ENCODE results near the gene TRIOBP.
"Not testable (repeated sequence)": the region's sequence is repeated elsewhere in the genome, so short reads cannot be mapped to it uniquely, and the experiment has no call there.

The TRIOBP gene

GRCh38 chr22:37778370-37779009 lies 81.6 kb downstream of the TRIOBP start:
- no peak for DNase-seq

DNA sequence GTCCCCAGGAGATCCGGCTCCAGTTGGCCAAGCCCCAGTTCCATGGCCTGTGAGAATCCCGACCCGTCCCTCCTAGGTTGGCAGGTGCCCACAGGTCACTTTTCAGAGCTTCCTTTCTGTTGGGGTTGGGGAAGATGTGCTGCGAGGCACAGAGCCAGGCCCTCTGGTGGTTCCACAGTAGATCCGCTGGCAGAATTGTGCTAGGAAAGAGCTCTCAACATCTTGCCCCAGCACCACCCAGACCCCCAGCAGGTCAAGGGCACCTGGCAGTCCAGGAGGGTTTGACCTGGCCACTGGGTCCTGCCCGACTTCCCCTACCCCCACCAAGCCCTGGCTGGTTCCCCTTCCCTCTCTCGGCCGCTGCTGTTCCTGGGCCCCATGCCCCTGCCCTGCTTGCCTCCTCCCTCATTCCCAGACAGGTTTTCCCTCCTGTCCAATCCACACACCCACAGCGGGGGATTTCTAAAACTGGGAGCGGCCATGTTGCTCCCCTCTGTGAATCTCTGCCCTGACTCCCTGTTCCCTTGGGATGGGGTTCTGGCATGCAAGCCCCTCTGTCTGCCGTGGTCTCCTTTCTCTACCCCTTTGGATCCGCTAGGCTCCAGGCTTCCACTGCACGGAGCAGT lies 84.7 kb downstream of the TRIOBP start:
- no peak for DNase-seq

DNA sequence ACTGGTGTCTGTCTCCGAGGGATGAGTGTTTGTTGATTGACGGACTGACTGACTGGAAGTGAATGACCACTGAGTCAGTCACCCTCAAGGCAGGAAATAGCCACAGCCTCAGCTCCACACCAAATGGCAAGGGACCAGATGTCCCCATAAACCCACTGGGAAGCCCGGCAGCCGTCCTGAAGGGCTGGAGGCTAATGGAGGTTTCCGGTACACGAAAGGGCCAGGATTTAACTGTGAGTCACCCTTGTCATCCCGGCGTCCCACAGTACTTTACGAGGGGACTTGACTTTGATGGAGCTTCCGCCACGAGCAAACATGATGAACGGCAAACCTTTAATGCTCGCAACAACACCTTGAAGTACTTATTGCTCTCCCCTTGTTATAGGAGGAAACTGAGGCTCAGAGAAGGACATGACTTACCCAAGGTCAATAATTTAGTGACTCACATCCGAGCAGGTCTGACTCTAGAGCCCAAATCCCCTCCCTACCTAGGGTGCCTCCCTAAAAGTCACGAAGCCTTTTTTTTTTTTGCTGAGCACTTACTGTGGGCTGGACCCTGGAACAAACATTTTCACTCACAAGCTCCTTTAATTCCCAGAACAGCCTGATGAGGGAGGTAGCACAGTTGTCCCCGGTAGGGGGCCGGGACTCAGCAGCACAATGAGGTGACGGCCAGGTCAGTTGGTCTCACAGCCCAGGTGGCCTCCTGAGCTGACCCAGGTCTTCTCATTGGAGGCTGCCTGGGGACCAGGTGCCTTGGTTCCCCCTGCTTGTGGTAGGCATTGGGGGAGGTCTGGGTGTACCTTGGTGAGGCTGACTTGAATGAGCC lies 85.7 kb downstream of the TRIOBP start:
- no peak for DNase-seq

- no peak for DNase-seq
Measured at GRCh38 chr22:37784829-37785495, 88.1 kb downstream of the TRIOBP start.

GRCh38 chr22:37790234-37790633 lies 93.4 kb downstream of the TRIOBP start:
- no peak for DNase-seq

DNA sequence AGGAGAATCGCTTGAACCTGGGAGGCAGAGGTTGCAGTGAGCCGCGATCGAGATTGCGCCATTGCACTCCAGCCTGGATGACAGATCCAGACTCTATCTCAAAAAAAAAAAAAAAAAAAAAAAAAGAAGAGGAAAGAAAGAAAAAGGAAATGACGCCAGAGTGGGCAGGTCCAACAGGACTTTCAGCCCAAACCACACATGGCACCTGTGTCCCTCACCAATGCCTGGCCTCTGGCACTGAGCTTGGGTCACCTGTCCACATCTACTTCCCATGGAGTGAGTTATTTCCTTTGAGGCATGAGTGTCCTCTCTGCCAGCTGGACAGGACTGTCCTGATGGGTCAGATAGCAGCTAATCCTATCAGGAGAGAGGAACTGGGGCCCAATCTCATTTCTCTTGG lies 95.6 kb downstream of the TRIOBP start:
- DNase-seq = no peak

DNA sequence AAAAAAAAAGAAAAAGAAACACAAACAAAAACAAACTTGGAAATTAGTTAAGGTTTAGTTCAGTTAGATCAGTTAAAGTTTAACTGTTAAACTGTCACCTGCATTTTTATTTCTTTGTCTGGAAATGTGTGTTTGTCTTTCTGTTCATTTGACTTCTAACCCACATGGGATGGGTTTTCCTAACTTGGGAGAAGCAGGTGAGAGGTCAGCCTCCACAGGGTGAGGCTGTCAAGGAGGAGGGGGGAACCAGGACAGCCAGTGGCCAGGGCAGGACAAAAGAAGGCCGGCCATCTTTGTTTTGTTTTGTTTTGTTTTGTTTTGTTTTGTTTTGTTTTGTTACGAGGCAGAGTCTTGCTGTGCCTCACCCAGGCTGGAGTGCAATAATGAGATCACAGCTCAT lies 97.5 kb downstream of the TRIOBP start:
- DNase-seq = no peak

- no peak for DNase-seq
Measured at GRCh38 chr22:37796079-37796478, 99.2 kb downstream of the TRIOBP start.

DNA sequence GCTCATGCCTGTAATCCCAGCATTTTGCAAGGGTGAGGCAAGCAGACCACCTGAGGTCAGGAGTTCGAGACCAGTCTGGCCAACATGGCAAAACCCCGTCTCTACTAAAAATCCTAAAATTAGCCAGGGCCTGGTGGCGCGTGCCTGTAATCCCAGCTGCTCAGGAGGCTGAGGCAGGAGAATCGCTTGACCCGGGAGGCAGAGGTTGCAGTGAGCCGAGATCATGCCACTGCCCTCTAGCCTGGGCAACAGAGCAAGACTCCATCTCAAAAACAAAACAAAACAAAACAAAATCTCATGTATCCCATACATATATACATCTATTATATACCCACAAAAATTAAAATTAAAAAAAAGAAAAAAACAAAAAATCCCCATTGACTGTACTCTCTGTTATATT lies 100.4 kb downstream of the TRIOBP start:
- not testable (repeated sequence) for DNase-seq

GRCh38 chr22:37797874-37798500 lies 101.1 kb downstream of the TRIOBP start:
- DNase-seq = no peak

DNA sequence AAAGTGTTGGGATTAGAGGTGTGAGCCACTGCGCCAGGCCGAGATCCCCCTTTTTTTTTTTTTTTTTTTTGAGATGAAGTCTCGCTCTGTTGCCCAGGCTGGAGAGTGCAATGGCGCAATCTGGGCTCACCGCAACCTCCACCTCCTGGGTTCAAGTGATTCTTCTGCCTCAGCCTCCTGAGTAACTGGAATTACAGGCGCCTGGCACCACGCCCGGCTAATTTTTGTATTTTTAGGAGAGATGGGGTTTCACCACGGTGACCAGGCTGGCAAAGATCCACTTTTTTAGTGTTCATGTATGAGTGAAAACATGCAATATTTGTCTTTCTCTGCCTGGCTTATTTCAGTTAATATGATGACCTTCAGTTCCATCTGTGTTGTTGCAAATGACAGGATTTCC lies 103.1 kb downstream of the TRIOBP start:
- not testable (repeated sequence) for DNase-seq

DNA sequence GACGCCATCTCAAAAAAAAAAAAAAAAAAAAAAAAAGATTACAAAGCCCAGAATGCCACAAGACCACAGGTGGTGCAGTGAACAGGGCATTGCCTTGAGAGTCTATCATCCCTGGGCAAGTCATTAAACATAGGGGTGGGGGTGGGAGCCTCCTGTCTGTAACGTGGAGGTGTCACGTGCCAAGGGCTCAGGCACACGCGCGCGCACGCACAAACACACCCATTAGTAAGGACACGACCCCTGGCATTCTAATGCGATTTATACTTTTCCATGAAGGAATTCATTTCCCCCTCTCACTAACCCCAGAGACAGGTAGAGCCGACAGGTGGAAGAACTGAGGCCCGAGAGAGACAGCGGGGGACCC lies 105.1 kb downstream of the TRIOBP start:
- peak in 1 of 5 experiments; percentile 51 for DNase-seq

- DNase-seq = peak in 1 of 5 experiments; percentile 59
Measured at GRCh38 chr22:37802310-37803194, 105.7 kb downstream of the TRIOBP start.

- DNase-seq = no peak
Measured at GRCh38 chr22:37803195-37803638, 106.4 kb downstream of the TRIOBP start.

- no peak for DNase-seq
Measured at GRCh38 chr22:37803639-37804351, 106.9 kb downstream of the TRIOBP start.

DNA sequence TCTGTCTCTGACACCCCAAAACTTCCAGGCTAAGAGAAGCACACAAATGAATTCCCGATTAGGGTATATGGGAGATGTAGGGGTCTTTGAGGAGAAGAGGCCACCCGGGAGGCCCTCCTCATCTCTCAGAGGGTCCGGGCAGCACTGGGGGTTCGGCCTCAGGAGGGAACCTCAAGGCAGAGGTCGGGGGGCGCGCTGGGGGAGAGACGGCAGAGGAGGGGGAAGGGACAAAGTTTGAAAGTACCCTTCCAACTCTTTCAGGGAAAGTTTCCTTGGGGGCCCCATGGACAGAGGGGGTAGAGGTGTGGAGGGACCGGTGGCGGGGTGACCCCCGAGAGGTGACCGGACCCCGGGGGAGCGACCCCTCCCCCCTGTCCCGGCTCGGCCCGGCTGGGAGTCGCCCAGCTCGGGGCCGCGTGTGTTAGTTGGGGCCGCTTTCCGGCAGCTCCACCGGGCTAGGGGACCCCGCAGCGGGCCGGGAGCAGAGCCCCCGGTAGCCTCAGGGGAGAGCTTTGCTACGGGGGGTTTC lies 107.6 kb downstream of the TRIOBP start:
- DNase-seq = no peak

GRCh38 chr22:37804881-37805809 lies 108.3 kb downstream of the TRIOBP start:
- DNase-seq = peak; percentile 38 to 84 (median 50)

DNA sequence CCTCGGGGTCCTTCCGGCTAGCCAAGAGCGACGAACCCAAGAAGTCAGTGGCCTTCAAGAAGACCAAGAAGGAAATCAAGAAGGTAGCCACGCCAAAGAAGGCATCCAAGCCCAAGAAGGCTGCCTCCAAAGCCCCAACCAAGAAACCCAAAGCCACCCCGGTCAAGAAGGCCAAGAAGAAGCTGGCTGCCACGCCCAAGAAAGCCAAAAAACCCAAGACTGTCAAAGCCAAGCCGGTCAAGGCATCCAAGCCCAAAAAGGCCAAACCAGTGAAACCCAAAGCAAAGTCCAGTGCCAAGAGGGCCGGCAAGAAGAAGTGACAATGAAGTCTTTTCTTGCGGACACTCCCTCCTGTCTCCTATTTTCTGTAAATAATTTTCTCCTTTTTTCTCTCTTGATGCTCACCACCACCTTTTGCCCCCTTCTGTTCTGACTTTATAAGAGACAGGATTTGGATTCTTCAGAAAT lies 109.0 kb downstream of the TRIOBP start:
- no peak for DNase-seq

Data from T-helper 2 cell (primary cell).